GM12872 (cell line): ENCODE results near the gene RS1.

Experiments
- TF ChIP-seq, protein P1 (sequence below): IDR thresholded peaks from 3 replicates; pipeline ENCODE4 v1.5.1; 2011; ENCODE audit warnings: low read depth, mild to moderate bottlenecking, low read length, moderate library complexity; ENCODE audit not compliant: insufficient read depth

The RS1 gene

GRCh38 chrX:18594079-18594478 is 77.8 kb downstream of the RS1 start:
- TF ChIP-seq, protein P1, sequence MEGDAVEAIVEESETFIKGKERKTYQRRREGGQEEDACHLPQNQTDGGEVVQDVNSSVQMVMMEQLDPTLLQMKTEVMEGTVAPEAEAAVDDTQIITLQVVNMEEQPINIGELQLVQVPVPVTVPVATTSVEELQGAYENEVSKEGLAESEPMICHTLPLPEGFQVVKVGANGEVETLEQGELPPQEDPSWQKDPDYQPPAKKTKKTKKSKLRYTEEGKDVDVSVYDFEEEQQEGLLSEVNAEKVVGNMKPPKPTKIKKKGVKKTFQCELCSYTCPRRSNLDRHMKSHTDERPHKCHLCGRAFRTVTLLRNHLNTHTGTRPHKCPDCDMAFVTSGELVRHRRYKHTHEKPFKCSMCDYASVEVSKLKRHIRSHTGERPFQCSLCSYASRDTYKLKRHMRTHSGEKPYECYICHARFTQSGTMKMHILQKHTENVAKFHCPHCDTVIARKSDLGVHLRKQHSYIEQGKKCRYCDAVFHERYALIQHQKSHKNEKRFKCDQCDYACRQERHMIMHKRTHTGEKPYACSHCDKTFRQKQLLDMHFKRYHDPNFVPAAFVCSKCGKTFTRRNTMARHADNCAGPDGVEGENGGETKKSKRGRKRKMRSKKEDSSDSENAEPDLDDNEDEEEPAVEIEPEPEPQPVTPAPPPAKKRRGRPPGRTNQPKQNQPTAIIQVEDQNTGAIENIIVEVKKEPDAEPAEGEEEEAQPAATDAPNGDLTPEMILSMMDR: no peak

DNA sequence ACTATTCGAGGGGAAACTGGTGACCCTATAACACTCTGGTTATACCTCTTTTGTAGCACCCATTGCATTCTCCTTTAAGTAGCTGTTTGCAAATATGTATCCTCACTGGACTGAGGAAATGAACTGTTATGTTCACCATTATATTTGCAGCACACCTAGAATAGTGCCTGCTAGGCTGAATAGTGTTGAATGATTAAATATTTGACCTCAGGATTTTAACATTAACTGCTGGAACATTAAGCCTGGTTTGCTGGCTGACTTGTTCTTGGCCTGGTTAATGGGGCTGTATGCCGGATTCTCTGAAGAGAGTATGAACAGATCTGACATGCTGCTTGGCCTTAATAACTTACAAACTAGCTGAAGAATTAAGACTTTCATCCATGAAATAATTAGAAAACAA is 80.1 kb downstream of the RS1 start:
- TF ChIP-seq, protein P1: no peak
